Neural cell (in vitro differentiated cells): Measurements from ENCODE around the gene MN1. TPM values are rescaled to one million over a fixed set of nuclear protein-coding genes. Genes with fewer than 3 reads are reported as not detected.

Experiments used
- H2AFZ ChIP-seq: fragments of 200-600, 300-800 bp; sonication (generic), shearing (Covaris generic); 2 replicates; pipeline ENCODE4 v1.6.0; 2014; ENCODE audit warnings: low read depth, mild to moderate bottlenecking, antibody characterized with exemption, low read length, moderate library complexity
- H3F3A ChIP-seq: fragments of 200-600 bp; shearing (Covaris generic); 2 replicates; pipeline ENCODE4 v1.6.1; 2016; ENCODE audit warnings: mild to moderate bottlenecking, moderate library complexity, mixed read lengths, antibody characterized with exemption, low read length; ENCODE audit not compliant: insufficient read depth, poor library complexity, severe bottlenecking
- H3K27ac ChIP-seq: fragments of 200-600, 300-800 bp; sonication (generic), shearing (Covaris generic); 2 replicates; pipeline ENCODE4 v1.5.1; 2014; ENCODE audit warnings: mild to moderate bottlenecking, low read length, moderate library complexity
- H3K27me3 ChIP-seq: fragments of 300-800, 200-600 bp; sonication (generic), shearing (Covaris generic); 2 replicates; pipeline ENCODE4 v1.6.0; 2014; ENCODE audit warnings: mild to moderate bottlenecking, low read depth, low read length, moderate library complexity; ENCODE audit not compliant: insufficient read depth
- H3K36me3 ChIP-seq: fragments of 300-800, 200-600 bp; sonication (generic), shearing (Covaris generic); 2 replicates; pipeline ENCODE4 v1.5.1; 2014; ENCODE audit warnings: mild to moderate bottlenecking, antibody characterized with exemption, low read length, moderate library complexity; ENCODE audit not compliant: insufficient read depth
- H3K4me2 ChIP-seq: fragments of 300-800, 200-600 bp; sonication (generic), shearing (Covaris generic); 2 replicates; pipeline ENCODE4 v1.6.0; 2014; ENCODE audit warnings: mild to moderate bottlenecking, low read length
- H3K4me3 ChIP-seq: fragments of 300-800, 200-600 bp; sonication (generic), shearing (Covaris generic); 2 replicates; pipeline ENCODE4 v1.5.1; 2014; ENCODE audit warnings: mild to moderate bottlenecking, low read length, moderate library complexity
- H3K79me2 ChIP-seq: fragments of 200-600 bp; shearing (Covaris generic); replicated peaks from 2 replicates; pipeline ENCODE4 v1.6.0; 2014; ENCODE audit warnings: mild to moderate bottlenecking, low read length, moderate library complexity; ENCODE audit not compliant: insufficient read depth
- H3K9ac ChIP-seq: fragments of 300-800, 200-600 bp; sonication (generic), shearing (Covaris generic); 2 replicates; pipeline ENCODE4 v1.6.1; 2016; ENCODE audit warnings: mild to moderate bottlenecking, low read length, mixed read lengths
- H3K9me2 ChIP-seq: fragments of 200-600 bp; shearing (Covaris generic); 2 replicates; pipeline ENCODE4 v1.6.1; 2016; ENCODE audit warnings: mild to moderate bottlenecking, low read length, mixed read lengths; ENCODE audit not compliant: insufficient read depth
- H3K9me3 ChIP-seq: fragments of 200-600, 300-800 bp; sonication (generic), shearing (Covaris generic); 2 replicates; pipeline ENCODE4 v1.6.1; 2016; ENCODE audit warnings: mild to moderate bottlenecking, mixed run types, low read length, moderate library complexity, mixed read lengths
- H4K20me1 ChIP-seq: fragments of 200-600 bp; shearing (Covaris generic); 2 replicates; pipeline ENCODE4 v1.6.1; 2016; ENCODE audit warnings: mild to moderate bottlenecking, mixed run types; ENCODE audit not compliant: insufficient read depth
- EP300 ChIP-seq: fragments of 450-650 bp; conservative IDR thresholded peaks from 2 replicates; pipeline ENCODE4 v1.6.1; 2014; ENCODE audit warnings: antibody characterized with exemption, mild to moderate bottlenecking, moderate library complexity; ENCODE audit not compliant: poor library complexity, severe bottlenecking
- EZH2 ChIP-seq: fragments of 200-600, 300-800 bp; shearing (Covaris generic), sonication (generic); IDR thresholded peaks from 2 replicates; pipeline ENCODE4 v1.6.1; 2014; ENCODE audit warnings: antibody characterized with exemption, low read length, borderline replicate concordance, mild to moderate bottlenecking; ENCODE audit not compliant: insufficient read depth, poor library complexity, severe bottlenecking
- MXI1 ChIP-seq: fragments of 450-650 bp; conservative IDR thresholded peaks from 2 replicates; pipeline ENCODE4 v1.6.1; 2014; ENCODE audit warnings: antibody characterized with exemption, mild to moderate bottlenecking; ENCODE audit not compliant: poor library complexity, severe bottlenecking
- POLR2AphosphoS5 ChIP-seq: IDR thresholded peaks from 2 replicates; pipeline ENCODE4 v1.6.1; 2012
- RAD21 ChIP-seq: fragments of 450-650 bp; conservative IDR thresholded peaks from 2 replicates; pipeline ENCODE4 v1.6.1; 2014; ENCODE audit warnings: antibody characterized with exemption, mild to moderate bottlenecking, moderate library complexity
- SMC3 ChIP-seq: fragments of 450-650 bp; conservative IDR thresholded peaks from 2 replicates; pipeline ENCODE4 v1.6.1; 2014; ENCODE audit warnings: antibody characterized with exemption, mild to moderate bottlenecking, moderate library complexity; ENCODE audit not compliant: poor library complexity
- TAF1 ChIP-seq: IDR thresholded peaks from 2 replicates; pipeline ENCODE4 v1.6.1; 2012; ENCODE audit warnings: low read depth
- polyA plus RNA-seq: library from polyadenylated mRNA; depleted of rRNA; stranded (reverse); fragments of >200 nt; gene quantifications from 2 replicates; pipeline ENCODE4 v1.2.3, GENCODE V29; 2014
- TF ChIP-seq, protein P1 (sequence below): IDR thresholded peaks from 2 replicates; pipeline ENCODE4 v1.6.1; 2012; ENCODE audit warnings: borderline replicate concordance
- TF ChIP-seq, protein P2 (sequence below): fragments of 450-650 bp; IDR thresholded peaks from 2 replicates; pipeline ENCODE4 v1.5.1; 2014; ENCODE audit warnings: antibody characterized with exemption, mild to moderate bottlenecking, moderate library complexity; ENCODE audit not compliant: poor library complexity, severe bottlenecking

Gene MN1
- polyA plus RNA-seq, 1 donor from 2014 or later: 7.3 TPM

DNA sequence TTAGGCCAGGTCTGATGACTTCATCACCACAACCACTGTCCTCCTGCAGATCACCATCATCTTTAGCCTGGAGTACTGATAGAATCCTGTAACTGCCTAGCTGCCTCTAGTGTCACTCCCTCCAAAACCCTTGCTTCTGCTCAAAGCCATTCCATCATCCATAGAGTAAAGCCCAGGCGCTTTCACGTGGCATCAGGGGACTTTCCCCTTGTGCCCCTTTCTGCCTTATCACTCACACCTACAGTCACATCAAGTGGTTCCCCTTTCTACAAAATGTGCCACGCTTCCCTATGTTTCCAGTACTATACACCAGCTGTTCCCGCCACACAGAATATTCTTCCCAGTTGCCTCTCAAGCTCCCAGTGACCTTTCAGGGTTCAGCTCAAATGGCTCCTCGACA lies 75.9 kb downstream of the MN1 start:
- no peak overlapping the region for H3K27ac ChIP-seq
- H3K9me2 ChIP-seq: no peaks in the 10 kb centered on the region
- H3K27me3 ChIP-seq: no peaks in the 10 kb centered on the region
- no peak overlapping the region for H3K4me2 ChIP-seq
- no peaks in the 10 kb centered on the region for H3K79me2 ChIP-seq
- H3K4me3 ChIP-seq: no peak overlapping the region
- no peak overlapping the region for H2AFZ ChIP-seq
- TF ChIP-seq POLR2AphosphoS5 (no peak), SMC3 (no peak), EZH2 (no peak), EP300 (no peak), RAD21 (no peak), TAF1 (no peak), MXI1 (no peak)
- TF ChIP-seq, protein P1, sequence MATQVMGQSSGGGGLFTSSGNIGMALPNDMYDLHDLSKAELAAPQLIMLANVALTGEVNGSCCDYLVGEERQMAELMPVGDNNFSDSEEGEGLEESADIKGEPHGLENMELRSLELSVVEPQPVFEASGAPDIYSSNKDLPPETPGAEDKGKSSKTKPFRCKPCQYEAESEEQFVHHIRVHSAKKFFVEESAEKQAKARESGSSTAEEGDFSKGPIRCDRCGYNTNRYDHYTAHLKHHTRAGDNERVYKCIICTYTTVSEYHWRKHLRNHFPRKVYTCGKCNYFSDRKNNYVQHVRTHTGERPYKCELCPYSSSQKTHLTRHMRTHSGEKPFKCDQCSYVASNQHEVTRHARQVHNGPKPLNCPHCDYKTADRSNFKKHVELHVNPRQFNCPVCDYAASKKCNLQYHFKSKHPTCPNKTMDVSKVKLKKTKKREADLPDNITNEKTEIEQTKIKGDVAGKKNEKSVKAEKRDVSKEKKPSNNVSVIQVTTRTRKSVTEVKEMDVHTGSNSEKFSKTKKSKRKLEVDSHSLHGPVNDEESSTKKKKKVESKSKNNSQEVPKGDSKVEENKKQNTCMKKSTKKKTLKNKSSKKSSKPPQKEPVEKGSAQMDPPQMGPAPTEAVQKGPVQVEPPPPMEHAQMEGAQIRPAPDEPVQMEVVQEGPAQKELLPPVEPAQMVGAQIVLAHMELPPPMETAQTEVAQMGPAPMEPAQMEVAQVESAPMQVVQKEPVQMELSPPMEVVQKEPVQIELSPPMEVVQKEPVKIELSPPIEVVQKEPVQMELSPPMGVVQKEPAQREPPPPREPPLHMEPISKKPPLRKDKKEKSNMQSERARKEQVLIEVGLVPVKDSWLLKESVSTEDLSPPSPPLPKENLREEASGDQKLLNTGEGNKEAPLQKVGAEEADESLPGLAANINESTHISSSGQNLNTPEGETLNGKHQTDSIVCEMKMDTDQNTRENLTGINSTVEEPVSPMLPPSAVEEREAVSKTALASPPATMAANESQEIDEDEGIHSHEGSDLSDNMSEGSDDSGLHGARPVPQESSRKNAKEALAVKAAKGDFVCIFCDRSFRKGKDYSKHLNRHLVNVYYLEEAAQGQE: no peak
- TF ChIP-seq, protein P2, sequence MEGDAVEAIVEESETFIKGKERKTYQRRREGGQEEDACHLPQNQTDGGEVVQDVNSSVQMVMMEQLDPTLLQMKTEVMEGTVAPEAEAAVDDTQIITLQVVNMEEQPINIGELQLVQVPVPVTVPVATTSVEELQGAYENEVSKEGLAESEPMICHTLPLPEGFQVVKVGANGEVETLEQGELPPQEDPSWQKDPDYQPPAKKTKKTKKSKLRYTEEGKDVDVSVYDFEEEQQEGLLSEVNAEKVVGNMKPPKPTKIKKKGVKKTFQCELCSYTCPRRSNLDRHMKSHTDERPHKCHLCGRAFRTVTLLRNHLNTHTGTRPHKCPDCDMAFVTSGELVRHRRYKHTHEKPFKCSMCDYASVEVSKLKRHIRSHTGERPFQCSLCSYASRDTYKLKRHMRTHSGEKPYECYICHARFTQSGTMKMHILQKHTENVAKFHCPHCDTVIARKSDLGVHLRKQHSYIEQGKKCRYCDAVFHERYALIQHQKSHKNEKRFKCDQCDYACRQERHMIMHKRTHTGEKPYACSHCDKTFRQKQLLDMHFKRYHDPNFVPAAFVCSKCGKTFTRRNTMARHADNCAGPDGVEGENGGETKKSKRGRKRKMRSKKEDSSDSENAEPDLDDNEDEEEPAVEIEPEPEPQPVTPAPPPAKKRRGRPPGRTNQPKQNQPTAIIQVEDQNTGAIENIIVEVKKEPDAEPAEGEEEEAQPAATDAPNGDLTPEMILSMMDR: no peak
- no peak overlapping the region for H3K9ac ChIP-seq
- H4K20me1 ChIP-seq: no peaks in the 10 kb centered on the region
- H3F3A ChIP-seq: no peaks in the 10 kb centered on the region
- H3K9me3 ChIP-seq: no peaks in the 10 kb centered on the region
- H3K36me3 ChIP-seq: no peaks in the 10 kb centered on the region

DNA sequence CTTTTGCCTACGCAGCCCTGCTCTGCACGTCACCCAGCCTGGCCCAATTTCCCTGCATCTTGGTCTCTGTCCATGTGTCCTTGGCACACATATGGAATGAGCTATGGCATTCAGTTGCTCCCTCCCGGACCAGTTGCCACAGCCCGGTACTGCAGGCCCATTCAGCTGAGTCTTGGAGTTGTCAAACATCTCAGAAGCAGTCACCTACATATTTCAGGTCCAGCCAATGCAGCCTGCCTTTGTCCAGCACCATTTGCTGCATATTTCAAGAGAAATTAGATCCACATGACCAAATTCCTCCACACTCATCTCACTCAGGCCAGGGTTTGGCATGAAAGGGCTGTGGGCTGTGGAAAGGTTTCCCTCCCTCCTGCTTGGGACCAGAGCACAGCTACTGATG lies 76.8 kb downstream of the MN1 start:
- Histone ChIP-seq H3K4me3 (no peak overlapping the region), H3K4me2 (no peak overlapping the region)
- no peak for TF ChIP-seq MXI1
- TF ChIP-seq, protein P1: no peak
- no peak for TF ChIP-seq EZH2

More for the DNA sequence above, 76.8 kb downstream of the MN1 start:
- H3K9me2 ChIP-seq: no peaks in the 10 kb centered on the region
- no peaks in the 10 kb centered on the region for H3K36me3 ChIP-seq
- no peak overlapping the region for H3K27ac ChIP-seq
- H3K9me3 ChIP-seq: no peaks in the 10 kb centered on the region
- no peaks in the 10 kb centered on the region for H3F3A ChIP-seq
- H4K20me1 ChIP-seq: no peaks in the 10 kb centered on the region
- no peak overlapping the region for H3K9ac ChIP-seq
- H3K79me2 ChIP-seq: no peaks in the 10 kb centered on the region
- no peaks in the 10 kb centered on the region for H3K27me3 ChIP-seq
- no peak overlapping the region for H2AFZ ChIP-seq
